Measurements from ENCODE around the gene OXT.
"Not testable (repeated sequence)": the region's sequence is repeated elsewhere in the genome, so short reads cannot be mapped to it uniquely, and the experiment has no call there.

Gene OXT

DNA sequence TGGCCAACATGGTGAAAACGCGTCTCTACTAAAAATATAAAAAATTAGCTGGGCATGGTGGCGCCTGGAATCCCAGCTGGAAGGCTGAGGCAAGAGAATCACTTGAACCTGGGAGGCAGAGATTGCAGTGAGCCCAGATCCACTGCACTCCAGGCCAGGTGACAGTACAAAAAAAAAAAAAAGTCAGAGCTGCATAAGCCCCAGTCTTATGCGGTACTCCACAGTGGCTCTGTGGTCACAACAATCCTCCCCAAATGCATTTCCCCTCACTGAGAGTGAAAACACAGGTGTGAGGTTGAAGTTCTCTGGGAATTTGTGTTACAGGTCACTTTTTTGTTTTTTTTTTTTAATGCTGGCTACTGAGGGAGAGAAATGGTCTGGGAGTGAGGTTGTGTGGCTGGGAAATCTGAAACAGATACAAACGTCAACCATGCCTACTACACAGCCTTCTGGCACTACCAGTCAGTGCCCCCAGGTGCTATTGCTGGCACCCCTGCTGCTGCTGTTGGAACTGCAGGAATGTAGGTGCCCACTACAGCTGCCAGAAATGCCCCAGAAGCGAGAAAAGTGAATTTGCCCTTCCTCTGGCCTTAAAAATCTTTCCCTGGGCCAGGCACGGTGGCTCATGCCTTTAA, 19.9 kb upstream of the OXT start:
- DNase-seq, result peak; percentile 74

GRCh38 chr20:3059489-3059888, 11.9 kb upstream of the OXT start:
- no peak for DNase-seq

GRCh38 chr20:3064119-3064518, 7.3 kb upstream of the OXT start:
- not testable (repeated sequence) for DNase-seq

DNA sequence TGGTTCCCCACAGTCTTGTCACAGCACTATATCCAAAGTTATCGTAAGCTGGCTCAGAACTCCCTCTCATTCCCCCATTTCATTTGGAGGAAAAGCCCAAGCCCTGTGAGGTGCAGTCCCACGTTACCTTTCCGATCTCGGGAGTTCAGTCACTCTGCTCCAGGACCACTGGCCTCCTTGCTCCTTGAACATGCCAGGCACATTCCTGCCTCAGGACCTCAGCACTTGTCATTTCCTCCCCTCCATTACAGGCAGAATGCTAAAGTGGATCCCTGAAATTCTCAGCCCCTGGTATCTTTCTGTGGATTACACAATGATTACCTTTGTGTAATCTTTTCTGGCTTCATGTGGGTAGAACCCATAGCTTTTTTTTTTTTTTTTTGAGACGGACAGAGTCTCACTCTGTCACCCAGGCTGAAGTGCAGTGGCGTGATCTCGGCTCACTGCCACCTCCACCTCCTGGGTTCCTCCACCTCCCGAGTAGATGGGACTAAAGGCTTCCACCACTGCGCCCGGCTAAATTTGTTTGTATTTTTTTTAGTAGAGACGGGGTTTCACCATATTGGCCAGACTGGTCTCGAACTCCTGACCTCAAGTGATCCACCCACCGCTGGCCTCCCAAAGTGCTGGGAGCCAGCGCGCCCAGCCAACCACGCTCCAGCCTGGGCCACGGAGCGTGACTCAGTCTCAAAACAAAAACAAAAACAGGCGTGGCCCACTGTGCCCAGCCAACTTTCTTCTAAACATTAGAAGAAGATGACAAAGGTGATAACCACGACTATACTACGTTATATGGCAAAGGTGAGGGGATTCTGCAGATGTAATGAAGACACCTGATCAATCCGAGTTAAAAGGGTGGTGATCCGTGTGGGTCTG, 4.0 kb upstream of the OXT start:
- no peak for DNase-seq

GRCh38 chr20:3068075-3068474, 3.3 kb upstream of the OXT start:
- DNase-seq, result no peak

DNA sequence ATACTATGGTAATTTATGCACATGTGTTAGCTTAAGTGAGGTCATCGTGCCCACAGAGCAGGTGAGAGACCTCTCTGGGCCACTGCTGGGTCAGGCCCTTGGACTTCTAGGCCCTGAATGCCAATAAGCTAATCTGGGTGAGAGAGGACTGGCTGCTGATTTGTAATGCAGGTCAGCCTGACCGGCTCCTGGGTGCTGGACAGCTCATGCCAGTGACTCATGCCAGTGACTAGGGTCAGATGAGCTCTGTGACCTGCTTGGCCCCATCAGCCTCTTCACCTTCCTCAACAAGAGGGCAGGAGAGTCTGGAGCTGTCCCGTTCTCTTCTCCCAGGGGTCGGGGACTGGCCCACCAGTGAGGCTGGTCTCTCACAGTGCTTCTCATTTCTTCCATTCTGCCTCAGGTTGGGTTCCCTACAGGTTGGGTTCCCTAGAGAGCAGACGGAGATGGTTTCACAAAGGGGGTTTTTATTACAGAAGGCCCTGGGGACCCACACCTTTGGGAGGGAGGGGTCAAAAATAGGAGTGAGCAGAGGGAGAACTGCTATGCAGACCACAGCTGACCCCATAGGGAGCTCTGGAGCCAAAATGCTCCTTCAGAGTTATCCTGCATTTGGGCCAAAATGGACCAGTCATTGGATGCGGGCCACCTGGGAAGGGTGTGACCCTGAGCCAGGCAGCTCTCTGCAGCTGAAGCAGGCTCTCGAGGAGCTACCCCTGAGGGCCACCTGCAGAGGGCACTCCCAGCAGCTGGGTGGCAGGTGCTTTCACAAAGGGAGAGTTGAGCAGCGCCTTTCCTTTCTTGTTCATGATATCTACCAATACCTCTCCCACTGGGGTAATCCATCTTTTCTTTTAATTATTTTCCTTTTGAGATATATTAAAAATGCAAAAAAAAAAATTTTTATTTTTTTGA, 2.2 kb upstream of the OXT start:
- DNase-seq, result peak; percentile 73

- DNase-seq, result no peak
Measured at GRCh38 chr20:3070725-3071124, 695 bp upstream of the OXT start.

DNA sequence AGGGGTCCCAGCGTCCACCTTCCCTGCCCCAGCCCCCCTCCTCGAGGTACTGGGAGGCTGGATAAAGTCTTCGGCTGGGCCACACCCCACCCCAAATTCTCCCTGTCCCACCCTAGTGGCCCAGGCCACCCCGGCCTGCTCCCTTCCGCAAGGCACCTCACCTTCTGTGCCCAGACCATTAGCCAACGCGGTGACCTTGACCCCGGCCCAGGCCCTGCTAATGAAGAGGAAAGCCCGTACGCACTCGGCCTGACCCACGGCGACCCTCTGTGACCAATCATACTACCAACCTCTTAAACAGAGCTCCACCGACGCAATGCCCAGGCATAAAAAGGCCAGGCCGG, 182 bp upstream of the OXT start:
- no peak for DNase-seq

DNA sequence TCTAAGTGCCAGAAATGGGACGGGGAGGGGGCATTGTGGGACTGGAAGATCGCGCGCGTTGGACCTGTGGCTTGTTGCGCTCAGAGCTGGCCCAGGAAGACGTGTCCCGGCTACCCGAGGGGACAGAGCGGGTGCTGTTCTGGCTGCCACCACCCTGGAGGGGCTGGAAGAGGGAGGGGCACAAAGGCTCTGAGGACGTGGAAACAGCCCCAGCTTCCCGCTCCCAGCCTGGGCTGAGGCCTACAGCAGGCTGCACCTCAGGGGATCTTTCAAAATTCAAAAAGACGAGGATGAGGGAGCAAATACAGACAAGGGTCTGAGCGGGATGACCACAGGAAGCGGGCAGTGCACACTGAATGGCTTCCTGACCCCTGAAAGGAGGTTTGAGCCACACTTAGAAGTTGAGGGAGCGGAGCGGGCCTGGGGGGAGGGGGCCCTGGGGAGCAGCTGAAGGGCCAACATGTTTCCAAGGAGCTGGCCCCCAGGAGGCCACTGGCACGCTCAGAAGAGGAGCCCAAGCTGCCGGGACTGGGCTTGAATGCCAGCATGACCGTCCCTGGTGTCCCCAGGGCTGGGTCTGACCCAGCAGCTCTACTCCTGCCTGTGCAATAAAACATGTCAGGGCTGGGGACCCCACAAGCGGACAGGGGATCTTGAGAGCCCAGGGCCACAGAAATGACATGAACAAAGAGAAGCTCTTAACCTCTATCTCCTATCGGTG, 1.3 kb downstream of the OXT start:
- DNase-seq, result no peak

- DNase-seq, result not testable (repeated sequence)
Measured at GRCh38 chr20:3073251-3073643, 1.8 kb downstream of the OXT start.

DNA sequence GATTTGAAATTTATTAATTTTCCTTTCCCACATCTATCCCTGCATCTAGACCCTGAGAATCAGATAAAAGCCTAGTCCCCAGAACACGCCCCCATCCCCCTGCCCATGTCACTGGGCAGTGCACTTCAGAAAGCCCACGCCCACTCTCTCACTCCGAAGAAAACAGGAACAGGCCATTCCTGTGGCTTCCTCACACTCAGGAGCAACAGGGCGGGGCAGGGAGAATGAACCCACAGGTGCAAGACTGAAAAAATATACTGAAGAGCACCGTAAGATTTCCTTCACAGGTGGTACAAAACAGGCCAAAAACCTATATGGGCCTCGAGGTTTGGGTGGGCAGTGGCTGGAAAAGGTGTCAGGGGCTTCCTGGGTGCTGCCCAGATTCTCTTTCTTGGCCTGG, 3.4 kb downstream of the OXT start:
- peak; percentile 82 for DNase-seq

GRCh38 chr20:3075315-3075714, 3.9 kb downstream of the OXT start:
- DNase-seq, result not testable (repeated sequence)

GRCh38 chr20:3077618-3078134, 6.3 kb downstream of the OXT start:
- DNase-seq, result no peak

GRCh38 chr20:3080939-3081388, 9.5 kb downstream of the OXT start:
- no peak for DNase-seq

- DNase-seq, result no peak
Measured at GRCh38 chr20:3081641-3082040, 10.2 kb downstream of the OXT start.

DNA sequence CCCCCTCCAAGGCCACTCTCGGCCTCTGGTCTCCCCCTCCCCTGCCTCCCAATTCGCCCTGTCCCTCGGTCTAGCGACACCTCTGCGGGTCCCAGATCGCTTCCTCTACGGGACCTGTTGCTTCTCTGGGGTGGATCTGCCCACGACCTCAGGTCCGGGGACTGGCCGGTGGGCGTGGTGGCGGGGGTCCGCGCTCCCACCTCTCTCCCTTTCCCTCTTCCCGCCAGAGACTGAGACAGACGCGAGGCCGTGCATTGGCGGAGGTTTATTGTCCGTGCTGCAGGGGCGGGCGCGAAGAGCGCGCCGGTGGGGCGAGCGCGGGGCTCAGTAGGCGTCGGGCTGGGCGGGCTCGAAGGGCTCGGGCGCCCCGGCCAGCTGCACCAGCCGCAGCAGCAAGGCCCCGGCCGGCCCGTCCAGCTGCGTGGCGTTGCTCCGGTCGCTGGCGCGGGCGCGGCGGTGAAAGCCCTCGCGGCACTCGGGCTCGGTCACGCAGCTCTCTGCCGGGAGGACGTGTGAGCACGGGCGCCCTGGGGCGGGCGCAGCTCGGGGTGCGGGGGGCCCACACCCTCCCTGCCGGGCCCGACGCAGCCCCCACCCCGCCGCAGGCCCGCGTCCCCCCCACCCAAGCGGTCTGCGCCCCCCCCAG, 11.0 kb downstream of the OXT start:
- DNase-seq, result no peak

DNA sequence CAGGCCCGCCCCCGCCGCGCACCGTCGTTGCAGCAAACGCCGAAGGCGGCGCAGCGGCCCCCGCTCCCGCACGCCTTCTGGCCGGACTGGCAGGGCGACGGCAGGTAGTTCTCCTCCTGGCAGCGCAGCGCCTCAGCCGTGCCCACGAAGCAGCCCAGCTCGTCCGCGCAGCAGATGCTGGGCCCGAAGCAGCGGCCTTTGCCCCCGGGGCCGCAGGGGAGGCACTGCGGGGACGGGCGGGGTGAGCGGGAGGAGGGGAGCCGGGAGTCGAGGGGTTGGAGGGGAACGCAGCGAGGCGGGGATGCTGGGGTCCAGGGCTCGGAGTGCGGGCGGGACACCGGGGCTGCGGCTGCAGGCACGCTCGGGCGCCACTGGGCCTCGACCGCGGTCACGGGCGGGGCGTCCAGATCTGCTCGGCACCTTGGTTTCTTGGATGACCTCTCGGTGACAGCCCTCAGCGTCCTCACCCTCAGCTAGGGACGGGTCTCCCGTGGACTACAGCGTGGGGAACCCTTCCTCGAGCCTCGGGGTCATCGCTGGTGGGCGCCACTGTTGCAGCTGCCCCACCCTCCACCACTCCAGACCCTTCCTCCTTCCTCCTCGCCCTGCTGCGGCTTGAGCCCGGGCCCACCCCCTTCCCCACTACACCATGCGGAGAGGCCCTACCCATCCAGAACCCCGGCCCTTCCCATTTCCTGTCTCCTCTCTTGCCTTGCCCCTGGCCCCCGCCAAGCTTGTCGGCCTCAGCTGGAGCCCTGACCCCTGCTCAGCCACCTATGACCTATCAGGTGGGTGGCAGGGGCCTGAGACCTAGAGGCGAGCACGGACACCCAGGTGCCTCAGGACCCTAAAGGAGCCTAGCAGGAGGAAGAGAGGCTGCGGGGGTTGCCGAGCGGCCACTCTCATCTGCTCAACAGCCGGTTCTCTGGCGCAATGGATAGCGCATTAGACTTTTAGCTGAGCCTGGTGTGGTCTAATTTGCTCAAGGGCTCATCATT, 11.8 kb downstream of the OXT start:
- DNase-seq, result no peak

DNA sequence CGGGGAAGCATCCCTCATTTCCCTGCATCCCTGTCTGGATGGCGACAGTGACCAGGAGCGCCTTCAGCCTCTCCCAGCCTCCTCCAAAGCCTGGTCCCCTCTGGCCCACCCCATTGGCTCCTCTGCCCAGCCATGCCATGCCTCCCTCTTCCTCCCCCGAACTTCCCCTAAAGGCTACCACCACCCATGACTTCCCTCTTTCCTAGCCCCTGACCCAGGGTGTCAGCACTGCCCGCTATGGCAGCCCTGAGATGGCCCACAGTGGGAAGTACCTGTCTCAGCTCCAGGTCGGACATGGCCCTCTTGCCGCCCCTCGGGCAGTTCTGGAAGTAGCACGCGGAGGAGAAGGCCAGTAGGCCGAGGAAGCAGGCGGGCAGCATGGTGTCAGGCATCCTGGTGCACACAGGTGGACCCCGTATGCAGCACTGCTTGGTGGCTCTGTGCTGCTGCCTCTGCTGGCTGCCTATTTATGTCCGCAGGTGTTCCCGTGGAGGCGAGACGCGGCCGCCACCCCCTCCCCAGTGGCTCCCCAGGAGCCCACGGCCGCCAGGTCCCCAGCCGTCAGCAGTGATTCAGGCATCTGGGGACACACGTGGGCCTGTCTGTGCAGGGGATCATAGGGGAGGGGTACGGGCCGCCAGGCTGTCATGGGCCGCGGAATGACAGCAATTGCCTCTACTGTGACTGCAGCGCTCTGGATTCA, 13.0 kb downstream of the OXT start, which contains the start of gene AVP:
Gene AVP, minus strand, starts transcription at position 442 of the 703 bp plus-strand sequence. Its CDS starts 50 bp downstream, at position 392.
- no peak for DNase-seq

DNA sequence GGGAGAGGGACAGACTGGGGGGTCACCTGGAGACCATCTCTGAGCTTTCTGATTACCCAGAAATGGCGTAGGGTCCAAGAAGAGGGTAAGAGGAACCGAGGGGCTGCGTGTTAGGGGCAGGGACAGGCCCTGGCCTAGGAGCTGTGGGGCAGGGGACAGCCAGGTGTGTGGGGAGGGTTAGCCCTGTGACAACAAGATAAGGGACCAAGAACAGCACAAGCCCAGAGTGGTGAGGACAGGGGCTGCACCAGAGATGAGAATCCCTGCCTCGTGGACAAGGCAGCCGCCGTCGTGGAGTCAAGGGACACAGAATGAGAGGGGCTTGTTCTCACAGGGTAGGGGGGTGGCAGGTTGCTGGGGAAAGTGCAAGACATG, 13.6 kb downstream of the OXT start:
- DNase-seq, result no peak

GRCh38 chr20:3085571-3086072, 14.2 kb downstream of the OXT start:
- DNase-seq, result no peak
